Gastrocnemius medialis (tissue), 4 donors: ENCODE results near the gene TSHR. TPM values are rescaled to one million over a fixed set of nuclear protein-coding genes. Genes with fewer than 3 reads are reported as not detected.

Experiments
- ATAC-seq, 2 donors: fragments of 150-250 bp; one replicate each; pipeline ENCODE4 v1.9.1; 2016
- DNase-seq, 2 donors: peaks; one replicate each; pipeline ENCODE4 v3.0.0-alpha.2; 2019
- H3K27ac ChIP-seq, 4 donors: fragments of 200-600 bp; sonication (generic); 1 replicate in 1 of 4; 2 replicates in 3 of 4; pipeline ENCODE4 v1.5.1; 2016 to 2018; ENCODE audit warnings: mild to moderate bottlenecking in 2 of 4, moderate library complexity in 1 of 4
- H3K27me3 ChIP-seq, 3 donors: fragments of 200-600 bp; sonication (generic) in 2 of 3; 1 replicate in 1 of 3; 2 replicates in 2 of 3; pipeline versions ENCODE4 v1.5.1 to v1.6.0; 2016 to 2019; ENCODE audit warnings: mild to moderate bottlenecking in 1 of 3, moderate library complexity in 1 of 3
- H3K36me3 ChIP-seq, 2 donors: fragments of 200-600 bp; sonication (generic) in 1 of 2; one replicate each; pipeline ENCODE4 v1.5.1; 2017 to 2018
- H3K4me1 ChIP-seq, 2 donors: fragments of 200-600 bp; sonication (generic) in 1 of 2; one replicate each; pipeline ENCODE4 v1.5.1; 2016 to 2017; ENCODE audit warnings: mild to moderate bottlenecking in 2 of 2
- H3K4me3 ChIP-seq, 4 donors: fragments of 200-600 bp; sonication (generic) in 3 of 4; 1 replicate in 1 of 4; 2 replicates in 3 of 4; pipeline ENCODE4 v1.5.1; 2016 to 2019; ENCODE audit warnings: mild to moderate bottlenecking in 2 of 4
- H3K9me3 ChIP-seq, 3 donors: fragments of 200-600 bp; sonication (generic) in 2 of 3; 1 replicate in 1 of 3; 2 replicates in 2 of 3; pipeline ENCODE4 v1.5.1; 2016 to 2019
- CTCF ChIP-seq, 5 experiments: fragments of 450-650 bp in 3 of 5; fragments of 200-600 bp in 2 of 5; sonication (generic) in 2 of 5; IDR thresholded peaks in 4 of 5; conservative IDR thresholded peaks in 1 of 5; 1 replicate in 4 of 5; 2 replicates in 1 of 5; pipeline ENCODE4 v1.5.1; 2016 to 2019; ENCODE audit warnings: antibody characterized with exemption in 5 of 5, mild to moderate bottlenecking in 3 of 5, moderate library complexity in 3 of 5
- POLR2A ChIP-seq, 2 donors: fragments of 450-650 bp; IDR thresholded peaks; one replicate each; pipeline ENCODE4 v1.6.1; 2017; ENCODE audit warnings: antibody characterized with exemption in 2 of 2, mild to moderate bottlenecking in 2 of 2, moderate library complexity in 2 of 2
- in situ Hi-C, 4 donors: fragments of 200-750 bp; cut with MboI; loops; one replicate each; pipeline versions ENCODE4 v1.15.0 to v1.8.0; 2017; ENCODE audit warnings: low sequenced_read_pairs in 4 of 4
- intact Hi-C: fragments of 100-400 bp; cut with DNase I; formaldehyde crosslinking; loops from one replicate; pipeline ENCODE4 v1.15.1; 2023; ENCODE audit warnings: low total_unique reads
- total RNA-seq, 4 donors: library from RNA; depleted of rRNA; stranded (reverse); fragments of >200 nt; gene quantifications; one replicate each; pipeline versions ENCODE4 v1.1.0 to v1.2.3, GENCODE V29; 2016

TSHR gene
- total RNA-seq, 4 donors from 2014 or later, result not detected

GRCh38 chr14:81138429-81138828 lies 183.0 kb downstream of the TSHR start:
- DNase-seq (no peak), ATAC-seq (no peak)
- Histone ChIP-seq H3K27ac (no peak overlapping the region), H3K4me3 (no peak overlapping the region), H3K4me1 (no peaks in the 10 kb centered on the region), H3K27me3 (no peaks in the 10 kb centered on the region), H3K36me3 (no peaks in the 10 kb centered on the region), H3K9me3 (no peaks in the 10 kb centered on the region)
- intact Hi-C loops (no loop called here), in situ Hi-C loops (no loop called here)
- no peak for TF ChIP-seq CTCF (IDR thresholded peaks at IDR 0.05 in 4 of 5, conservative IDR thresholded peaks at IDR 0.05 in 1 of 5)
- TF ChIP-seq POLR2A (IDR thresholded peaks at IDR 0.05), result no peak

- ATAC-seq (no peak), DNase-seq (no peak)
- peaks cover 0 to 3% of the 10 kb centered on the region in 2 donors for H3K4me1 ChIP-seq
- no peak overlapping the region for H3K4me3 ChIP-seq
- no peak for TF ChIP-seq POLR2A (IDR thresholded peaks at IDR 0.05)
- no peak for TF ChIP-seq CTCF (IDR thresholded peaks at IDR 0.05 in 4 of 5, conservative IDR thresholded peaks at IDR 0.05 in 1 of 5)
- intact Hi-C loops, result loop anchor here (10.0 kb wide), 1 partner anchor 127 kb away; no protein-coding TSS in a partner anchor
- H3K9me3 ChIP-seq, result no peaks in the 10 kb centered on the region
- H3K27me3 ChIP-seq, result no peaks in the 10 kb centered on the region
- H3K27ac ChIP-seq, result no peak overlapping the region
- H3K36me3 ChIP-seq, result no peaks in the 10 kb centered on the region
- in situ Hi-C loops, result no loop called here
Measured at GRCh38 chr14:81141426-81141825, 186.0 kb downstream of the TSHR start.

DNA sequence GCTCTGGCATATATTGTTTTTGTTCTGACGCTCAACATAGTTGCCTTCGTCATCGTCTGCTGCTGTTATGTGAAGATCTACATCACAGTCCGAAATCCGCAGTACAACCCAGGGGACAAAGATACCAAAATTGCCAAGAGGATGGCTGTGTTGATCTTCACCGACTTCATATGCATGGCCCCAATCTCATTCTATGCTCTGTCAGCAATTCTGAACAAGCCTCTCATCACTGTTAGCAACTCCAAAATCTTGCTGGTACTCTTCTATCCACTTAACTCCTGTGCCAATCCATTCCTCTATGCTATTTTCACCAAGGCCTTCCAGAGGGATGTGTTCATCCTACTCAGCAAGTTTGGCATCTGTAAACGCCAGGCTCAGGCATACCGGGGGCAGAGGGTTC lies 188.4 kb downstream of the TSHR start:
- no peak for TF ChIP-seq POLR2A (IDR thresholded peaks at IDR 0.05)
- no peak for TF ChIP-seq CTCF (IDR thresholded peaks at IDR 0.05 in 4 of 5, conservative IDR thresholded peaks at IDR 0.05 in 1 of 5)
- H3K9me3 ChIP-seq, result no peaks in the 10 kb centered on the region
- intact Hi-C loops, result loop anchor here (10.0 kb wide), 1 partner anchor 129 kb away; no protein-coding TSS in a partner anchor
- no peaks in the 10 kb centered on the region for H3K27me3 ChIP-seq
- no peak for DNase-seq
- in situ Hi-C loops, result no loop called here
- no peaks in the 10 kb centered on the region for H3K36me3 ChIP-seq
- H3K4me3 ChIP-seq, result no peak overlapping the region
- peaks cover 0 to 3% of the 10 kb centered on the region in 2 donors for H3K4me1 ChIP-seq
- H3K27ac ChIP-seq, result no peak overlapping the region
- ATAC-seq, result no peak

DNA sequence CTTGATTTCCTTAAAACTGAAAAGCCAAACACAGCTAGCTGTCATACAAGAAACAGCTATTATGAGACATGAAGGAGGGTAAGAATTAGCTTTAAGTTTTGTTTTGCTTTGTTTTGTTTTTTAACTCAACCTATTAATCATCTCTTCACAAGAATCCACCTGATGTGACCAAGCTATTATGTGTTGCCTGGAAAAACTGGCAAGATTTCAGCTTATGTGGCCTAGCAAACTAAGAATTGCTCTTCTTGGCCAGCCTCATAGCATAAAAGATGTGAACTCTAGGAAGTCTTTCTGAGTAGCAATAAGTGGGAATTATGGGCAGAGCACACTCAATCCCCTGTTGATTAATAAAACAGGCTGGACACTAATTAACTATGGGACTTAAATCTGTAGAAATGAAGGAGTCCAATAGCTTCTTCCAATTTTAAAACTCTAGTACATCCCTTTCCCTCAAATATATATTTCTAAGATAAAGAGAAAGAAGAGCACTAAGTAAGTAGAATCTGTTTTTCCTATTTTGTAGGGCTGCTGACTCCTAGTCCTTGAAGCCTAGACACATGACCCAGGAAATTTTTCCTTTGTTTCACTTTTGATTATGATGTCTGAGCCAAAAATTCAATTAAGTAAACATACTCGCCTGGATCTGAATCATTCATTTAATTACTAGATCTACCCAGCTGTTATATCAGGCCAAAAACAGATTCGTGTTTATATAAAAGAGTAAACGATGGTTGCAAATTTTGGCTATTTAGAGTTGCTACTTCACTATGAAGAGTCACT lies 189.6 kb downstream of the TSHR start:
- TF ChIP-seq CTCF (IDR thresholded peaks at IDR 0.05 in 4 of 5, conservative IDR thresholded peaks at IDR 0.05 in 1 of 5) (no peak), POLR2A (IDR thresholded peaks at IDR 0.05) (no peak)
- Histone ChIP-seq H3K27ac (no peak overlapping the region), H3K4me1 (peaks cover 0 to 3% of the 10 kb centered on the region in 2 donors), H3K36me3 (no peaks in the 10 kb centered on the region), H3K27me3 (no peaks in the 10 kb centered on the region), H3K4me3 (no peak overlapping the region), H3K9me3 (no peaks in the 10 kb centered on the region)
- intact Hi-C loops, result loop anchor here (10.0 kb wide), 1 partner anchor 130 kb away; no protein-coding TSS in a partner anchor
- in situ Hi-C loops, result no loop called here
- ATAC-seq (no peak), DNase-seq (no peak)
